GM19372 (cell line): Measurements from ENCODE around the gene TSEN15.
"Not testable (repeated sequence)": the region's sequence is repeated elsewhere in the genome, so short reads cannot be mapped to it uniquely, and the experiment has no call there.

Source experiments
- ATAC-seq: cut with Tn5 transposase; IDR thresholded peaks from one replicate; pipeline ENCODE4 v1.9.1; 2021; ENCODE audit warnings: mild to moderate bottlenecking, low read depth, moderate library complexity; ENCODE audit not compliant: unreplicated experiment

TSEN15 gene

DNA sequence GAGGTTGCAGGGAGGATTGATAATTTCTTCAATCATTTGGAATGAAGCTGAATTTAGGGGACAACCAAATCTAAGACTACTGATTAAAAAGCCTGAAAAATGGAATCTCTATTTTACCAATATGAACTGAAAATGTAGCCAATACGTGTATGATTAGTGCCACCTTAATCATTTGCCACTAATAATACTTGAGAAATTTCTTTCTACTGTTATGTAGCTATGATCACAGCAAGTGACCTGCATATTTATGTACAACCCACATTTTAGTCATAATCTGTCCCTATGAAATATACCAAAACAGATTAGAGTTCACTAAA lies 20.5 kb upstream of the TSEN15 start:
- no peak for ATAC-seq

DNA sequence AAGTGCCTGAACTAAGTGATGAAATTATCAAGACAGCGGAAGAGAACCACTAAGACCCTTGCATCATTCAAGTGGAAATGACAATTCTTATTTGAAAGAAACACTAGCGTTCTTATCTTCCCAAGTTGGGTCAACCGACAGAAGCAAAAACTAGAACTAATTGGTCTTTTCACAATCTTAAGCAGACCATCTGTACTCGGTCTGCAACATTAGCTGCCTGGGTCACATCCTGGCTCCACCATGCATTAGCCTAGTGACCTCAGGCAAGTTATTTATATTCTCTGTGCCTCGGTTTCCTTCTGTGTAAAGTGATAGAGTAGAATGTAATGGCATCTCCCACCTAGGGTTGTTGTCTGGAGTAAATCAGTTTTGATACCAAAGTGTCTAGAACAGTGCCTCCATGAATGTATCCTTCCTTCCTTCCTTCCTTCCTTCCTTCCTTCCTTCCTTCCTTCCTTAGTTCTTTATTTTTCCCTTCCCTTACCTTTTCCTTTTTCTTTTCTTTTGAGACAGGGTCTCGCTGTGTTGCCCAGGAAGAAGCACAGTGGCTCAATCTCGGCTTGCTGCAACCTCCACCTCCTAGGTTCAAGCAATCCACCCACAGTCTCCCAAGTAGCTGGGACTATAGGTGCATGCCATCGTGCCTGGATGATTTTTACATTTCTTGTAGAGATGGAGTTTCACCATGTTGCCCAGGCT lies 20.0 kb upstream of the TSEN15 start:
- no peak for ATAC-seq

GRCh38 chr1:184032306-184032929 lies 19.1 kb upstream of the TSEN15 start:
- ATAC-seq = no peak

DNA sequence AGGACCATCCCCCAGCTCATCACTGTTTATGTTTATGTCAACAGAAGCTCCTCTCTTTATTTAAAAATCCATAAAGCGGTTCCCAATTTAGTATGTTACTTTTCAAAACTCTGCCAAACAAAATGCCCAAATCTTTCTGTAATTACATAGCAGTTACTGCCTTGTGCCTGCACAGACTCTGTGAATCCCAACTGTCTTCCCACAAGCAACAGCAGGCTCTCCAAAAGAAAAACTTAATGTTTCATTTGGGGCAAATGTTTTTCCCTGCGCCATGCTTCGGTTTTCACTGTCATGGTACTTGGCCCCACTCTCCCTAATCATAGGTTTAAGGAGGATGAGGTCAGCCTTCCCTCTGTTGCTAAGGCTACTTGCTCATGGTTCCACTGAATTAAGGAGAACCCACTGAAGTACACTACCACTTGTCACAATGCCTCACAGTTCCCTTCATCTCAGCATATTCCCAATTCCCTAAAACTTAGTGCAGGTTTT lies 18.6 kb upstream of the TSEN15 start:
- ATAC-seq = no peak

GRCh38 chr1:184033711-184034167 lies 17.8 kb upstream of the TSEN15 start:
- no peak for ATAC-seq

DNA sequence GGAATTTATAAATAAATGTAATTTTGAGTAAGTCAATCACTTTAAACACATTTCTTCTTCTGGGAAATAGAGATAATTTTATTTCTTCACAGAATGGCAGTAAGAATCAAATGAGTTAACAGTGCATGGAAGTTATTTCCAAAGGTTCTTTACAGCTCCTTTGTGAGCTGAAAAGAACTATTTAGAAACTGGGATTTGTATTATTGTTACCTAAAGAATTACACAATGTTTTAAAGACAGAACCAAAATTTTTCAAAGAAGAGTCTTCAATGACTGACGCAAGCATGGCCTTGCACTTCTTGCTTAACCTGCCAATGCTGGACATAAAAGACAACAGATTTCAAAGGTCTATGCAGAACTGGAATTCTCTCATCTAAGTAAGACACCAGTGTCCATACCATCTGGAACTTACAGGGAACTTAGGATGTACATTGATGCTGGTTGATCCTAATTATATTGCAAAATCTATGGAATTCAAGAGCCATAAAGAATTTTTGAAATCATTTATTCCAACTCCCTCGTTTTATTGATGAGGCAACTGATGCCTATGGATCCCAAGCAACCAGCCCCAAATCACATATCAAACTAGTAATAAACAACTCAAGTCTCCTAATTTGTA lies 16.7 kb upstream of the TSEN15 start:
- no peak for ATAC-seq

GRCh38 chr1:184035719-184036516 lies 15.6 kb upstream of the TSEN15 start:
- ATAC-seq = peak; percentile 9

- ATAC-seq = peak; percentile 26
These were observed 15.0 kb upstream of the TSEN15 start for GRCh38 chr1:184036517-184036949.

- no peak for ATAC-seq
These were observed 13.5 kb upstream of the TSEN15 start for GRCh38 chr1:184037849-184038591.

DNA sequence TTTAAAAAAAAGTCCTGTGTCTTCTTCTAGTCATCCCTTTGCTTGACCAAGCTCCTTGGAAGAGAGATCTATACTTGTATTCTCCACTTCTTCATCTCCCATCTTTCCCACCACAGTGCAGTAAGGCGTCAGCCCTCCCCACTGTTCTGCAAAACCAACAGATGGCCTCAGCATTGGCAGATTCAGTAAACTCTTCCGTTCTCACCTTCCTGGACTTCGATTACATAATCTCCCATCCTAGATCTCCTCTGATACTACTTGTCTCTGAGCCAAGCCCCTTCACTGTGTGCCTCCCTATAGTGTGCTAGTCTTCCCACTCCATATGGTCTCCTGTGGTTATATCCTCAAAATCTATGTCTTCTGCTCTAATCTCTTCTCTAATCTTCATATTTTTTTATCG lies 12.4 kb upstream of the TSEN15 start:
- ATAC-seq = no peak

DNA sequence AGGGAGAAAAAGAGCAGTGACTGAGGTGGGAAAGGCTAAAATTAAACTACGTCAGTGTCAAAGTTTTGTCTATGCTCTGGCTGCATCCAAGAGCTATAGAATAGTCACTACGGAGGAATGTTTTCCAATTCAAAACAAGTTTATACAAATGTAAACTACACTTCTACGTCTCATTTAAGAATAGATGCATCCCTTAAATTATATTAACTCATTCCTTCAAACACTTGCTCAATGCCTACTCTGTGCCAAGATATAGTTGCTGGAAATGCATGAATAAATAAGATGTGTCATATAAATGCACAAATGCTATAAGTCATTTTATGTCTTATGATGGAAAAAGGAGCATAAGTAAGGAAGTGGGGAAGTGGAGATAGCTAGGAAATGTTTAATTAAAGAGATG lies 9.8 kb upstream of the TSEN15 start:
- ATAC-seq = no peak

DNA sequence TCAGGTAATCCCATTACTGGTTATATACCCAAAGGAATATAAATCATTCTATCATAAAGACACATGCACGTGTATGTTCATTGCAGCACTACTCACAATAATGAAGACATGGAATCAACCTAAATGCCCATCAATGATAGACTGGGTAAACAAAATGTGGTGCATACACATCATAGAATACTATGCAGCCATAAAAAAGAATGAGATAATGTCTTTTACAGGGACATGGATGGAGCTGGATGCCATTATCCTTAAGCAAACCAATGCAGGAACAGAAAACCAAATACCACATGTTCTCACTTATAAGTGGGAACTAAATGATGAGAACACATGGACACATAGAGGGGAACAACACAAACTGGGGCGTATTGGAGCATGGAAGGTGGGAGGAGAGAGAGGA lies 8.2 kb upstream of the TSEN15 start:
- ATAC-seq = not testable (repeated sequence)

DNA sequence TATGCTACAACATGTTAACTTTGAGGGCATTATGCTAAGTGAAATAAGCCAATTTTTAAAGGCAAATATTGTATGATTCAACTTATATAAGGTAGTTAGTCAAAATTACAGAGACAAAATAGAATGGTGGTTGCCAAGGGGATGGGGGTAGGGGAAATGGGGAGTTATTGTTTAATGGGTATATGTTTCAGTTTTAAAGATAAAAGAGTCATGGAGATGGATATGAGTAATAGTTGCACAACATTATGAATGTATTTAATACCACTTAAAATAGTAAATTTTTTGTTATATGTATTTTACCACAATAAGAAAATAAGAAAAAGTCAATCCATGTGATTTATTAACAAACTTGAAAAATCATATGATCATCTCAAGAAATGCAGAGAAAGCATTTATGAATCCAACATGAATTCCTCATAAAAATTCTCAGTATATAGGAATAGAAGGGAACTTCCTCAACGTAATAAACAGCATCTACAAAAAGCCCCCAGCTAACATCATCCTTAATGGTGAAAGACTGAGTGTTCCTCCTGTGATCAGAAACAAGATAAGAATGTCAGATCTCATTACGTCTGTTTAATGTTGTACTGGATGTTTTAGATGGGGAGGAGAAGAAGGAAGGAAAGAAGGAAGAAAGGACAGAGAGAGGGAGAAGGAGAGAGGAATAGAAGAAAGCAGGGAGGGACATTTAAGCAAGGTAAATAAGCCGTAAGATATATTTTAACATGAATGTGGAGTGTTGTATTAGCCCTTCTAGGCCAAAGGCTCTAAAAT lies 6.7 kb upstream of the TSEN15 start:
- no peak for ATAC-seq

- ATAC-seq = not testable (repeated sequence)
These were observed 4.0 kb upstream of the TSEN15 start for GRCh38 chr1:184047541-184047940.

GRCh38 chr1:184048561-184049240 lies 2.8 kb upstream of the TSEN15 start:
- ATAC-seq = no peak

GRCh38 chr1:184049291-184049690 lies 2.2 kb upstream of the TSEN15 start:
- ATAC-seq = no peak

DNA sequence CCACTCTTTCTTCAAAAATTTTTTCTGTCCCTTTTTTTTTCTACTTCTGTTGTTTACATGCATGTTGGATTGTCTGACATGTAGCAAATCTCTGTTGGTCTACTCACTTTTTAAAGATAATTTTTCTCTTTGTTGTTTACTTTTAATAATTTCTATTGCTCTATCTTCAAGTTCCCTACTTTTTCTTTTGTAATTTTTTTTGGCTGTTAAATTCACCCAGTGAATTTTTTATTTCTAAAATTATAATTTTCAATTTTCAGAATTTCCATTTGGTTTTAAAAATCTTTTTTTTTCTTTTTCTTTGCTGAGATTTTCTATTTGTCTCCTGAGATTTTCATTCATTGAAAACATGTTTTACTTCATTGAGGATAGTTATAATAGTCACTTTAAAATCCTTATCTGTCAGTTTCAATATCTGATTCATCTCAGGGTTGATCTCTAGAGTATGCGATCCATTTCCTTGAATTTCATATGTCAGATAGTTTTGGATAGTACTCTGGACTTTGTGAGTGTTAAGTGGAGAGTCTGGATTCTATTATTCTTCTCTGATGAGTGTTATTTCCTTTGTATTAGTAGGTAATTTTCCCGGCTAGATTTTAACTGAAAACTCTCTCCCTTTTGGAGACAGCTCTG lies 1.6 kb upstream of the TSEN15 start:
- no peak for ATAC-seq

DNA sequence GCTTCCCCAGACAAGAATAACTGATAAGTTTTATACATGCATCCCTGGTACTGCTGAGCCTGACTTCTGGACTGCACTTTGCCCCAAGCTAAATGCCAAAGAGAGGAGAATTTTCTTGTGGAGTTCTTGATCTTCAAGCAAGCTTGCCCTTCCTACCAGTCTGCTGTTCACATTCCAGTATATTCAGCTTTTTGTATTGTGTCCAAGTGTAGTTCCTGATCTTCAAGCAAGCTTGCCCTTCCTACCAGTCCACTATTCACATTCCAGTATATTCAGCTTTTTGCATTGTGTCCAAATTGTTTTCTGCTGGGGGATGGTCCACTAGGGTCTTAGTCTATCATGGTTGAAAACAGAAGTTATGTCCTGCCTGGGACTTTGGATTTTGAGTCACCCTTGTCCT lies 894 bp upstream of the TSEN15 start:
- ATAC-seq = no peak

DNA sequence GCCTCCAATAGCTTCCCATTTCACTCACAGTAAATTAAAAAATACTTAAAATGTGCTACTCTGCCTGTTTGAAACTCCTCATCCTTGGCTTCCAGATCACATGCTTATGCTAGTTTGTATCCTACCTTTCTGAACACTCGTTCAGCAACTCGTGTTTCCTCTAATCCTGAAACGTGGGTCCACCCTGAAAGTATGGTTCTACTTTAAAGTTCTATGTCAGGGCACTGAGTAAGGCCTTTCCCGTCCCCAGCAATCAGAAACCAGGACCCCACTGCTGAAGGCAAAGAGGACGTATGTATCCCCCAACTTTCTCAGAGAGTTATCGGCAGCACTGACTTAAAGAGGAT lies 419 bp upstream of the TSEN15 start:
- ATAC-seq = no peak
